ENCODE results near the gene LRRC4C. TPM values are rescaled to one million over a fixed set of nuclear protein-coding genes. Genes with fewer than 3 reads are reported as not detected.

LRRC4C gene
- total RNA-seq, 1 experiment from 2014 or later: 0.13 TPM

DNA sequence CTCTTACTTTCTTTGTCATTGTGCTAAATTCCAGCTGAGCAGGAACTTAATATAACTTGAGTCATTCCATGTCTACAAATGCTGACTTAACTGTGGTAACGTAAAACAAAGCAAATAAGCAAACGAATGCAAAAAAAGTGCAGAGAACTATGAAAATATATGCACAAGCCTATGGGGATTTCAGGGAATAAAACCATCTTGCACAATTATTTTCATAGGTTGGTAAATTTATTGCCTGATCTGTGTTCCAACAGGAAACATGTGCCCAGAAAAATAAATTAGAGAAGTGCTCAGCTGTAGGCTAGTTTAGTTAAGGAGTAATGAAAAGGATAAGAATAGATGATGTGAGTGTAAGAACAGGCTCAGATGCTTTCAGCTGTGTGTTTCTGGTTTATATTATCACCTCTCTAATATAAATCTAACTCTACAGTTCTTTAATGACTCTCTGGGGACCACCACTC, 1169.3 kb downstream of the LRRC4C start:
- Histone ChIP-seq H4K5ac (ENCODE audit: insufficient read length, low read depth, low read length) (no peak overlapping the region), H2AFZ (ENCODE audit: low read length) (no peak overlapping the region), H3K56ac (ENCODE audit: insufficient read length, low read depth, low read length) (no peak overlapping the region), H3K23ac (ENCODE audit: insufficient read length, low read depth, low read length) (no peak overlapping the region), H3K14ac (ENCODE audit: insufficient read depth, low read length) (no peak overlapping the region), H3T11ph (ENCODE audit: low read length) (no peak overlapping the region), H3K79me1 (ENCODE audit: insufficient read depth, low read depth, low read length, poor library complexity, severe bottlenecking) (no peaks in the 10 kb centered on the region), H2BK15ac (ENCODE audit: low read depth, low read length) (no peak overlapping the region), H3K9me3 (ENCODE audit: control insufficient read depth, low read depth, low read length) (no peaks in the 10 kb centered on the region), H3K23me2 (ENCODE audit: insufficient read length, low read depth, low read length, poor library complexity, severe bottlenecking) (peaks cover 11% of the 10 kb centered on the region), H3K4me2 (ENCODE audit: insufficient read depth, insufficient read length, low read length) (no peak overlapping the region), H4K20me1 (ENCODE audit: control insufficient read depth, insufficient read depth, insufficient read length) (no peaks in the 10 kb centered on the region), H2AK5ac (ENCODE audit: insufficient read length, low read length) (no peak overlapping the region), H3K4me1 (ENCODE audit: insufficient read depth, low read length) (no peaks in the 10 kb centered on the region), H2BK5ac (ENCODE audit: insufficient read length, low read length) (no peak overlapping the region), H2BK20ac (ENCODE audit: low read depth, low read length, poor library complexity, severe bottlenecking) (no peak overlapping the region), H2BK120ac (ENCODE audit: low read depth, low read length, poor library complexity, severe bottlenecking) (no peak overlapping the region), H3K18ac (ENCODE audit: insufficient read length, low read depth, low read length) (no peak overlapping the region), H3K27me3 (ENCODE audit: insufficient read depth, low read length) (peaks cover 12% of the 10 kb centered on the region; the same call in 1 of the 2 replicates), H4K91ac (ENCODE audit: insufficient read length, low read depth, low read length) (no peak overlapping the region), H3K9ac (ENCODE audit: extremely low read depth, insufficient read length, low read length) (no peak overlapping the region), H3K27ac (ENCODE audit: insufficient read length, low read depth, low read length) (no peak overlapping the region), H3K79me2 (ENCODE audit: insufficient read depth, low read length) (no peaks in the 10 kb centered on the region), H2BK12ac (ENCODE audit: insufficient read length, low read depth, low read length) (no peak overlapping the region), H4K8ac (replicated peaks; ENCODE audit: insufficient read length, low read depth, low read length) (no peak overlapping the region), H3K4ac (ENCODE audit: low read depth, low read length) (no peak overlapping the region)
- TF ChIP-seq CTCF (conservative IDR thresholded peaks at IDR 0.05): no peak
- Mint-ChIP-seq H3K27me3 (ENCODE audit: low read depth) (peaks cover 55% of the 10 kb centered on the region), H3K36me3 (ENCODE audit: insufficient read depth in 1 of 3, low read depth in 3 of 3) (no peaks in the 10 kb centered on the region), H3K9me3 (no peaks in the 10 kb centered on the region; a peak in 1 of 5 replicates), H3K4me1 (peaks cover 40 to 43% of the 10 kb centered on the region in 2 experiments), H3K27ac (no peak overlapping the region), H3K4me3 (no peak overlapping the region)
- DNase-seq: no peak
- no CpG with 5 or more reads among the region's 2 CpGs for WGBS (ENCODE audit: extremely low coverage, insufficient read length, low lambda C conversion rate)

All from H9 (cell line).